Ovary (tissue), 9 donors: Measurements from ENCODE around the gene NCS1. TPM values are rescaled to one million over a fixed set of nuclear protein-coding genes. Genes with fewer than 3 reads are reported as not detected.

Experiments
- DNase-seq, 5 donors: peaks; one replicate each; pipeline ENCODE4 v3.0.0-alpha.2; 2019 to 2020
- H3K27ac ChIP-seq, 2 donors: fragments of 200-600 bp; one replicate each; pipeline versions ENCODE4 v1.5.1 to v1.8.0; 2019 to 2022
- H3K27me3 ChIP-seq: fragments of 200-600 bp; one replicate; pipeline ENCODE4 v1.8.0; 2022
- H3K36me3 ChIP-seq: fragments of 200-600 bp; sonication (generic); one replicate; pipeline ENCODE4 v1.5.1; 2019
- H3K4me1 ChIP-seq: one replicate; pipeline ENCODE4 v1.8.1; 2013; ENCODE audit warnings: mild to moderate bottlenecking, moderate library complexity; ENCODE audit not compliant: insufficient read depth
- H3K4me3 ChIP-seq: fragments of 200-600 bp; sonication (generic); one replicate; pipeline ENCODE4 v1.5.1; 2017
- H3K9me3 ChIP-seq, 2 donors: fragments of 200-600 bp in 1 of 2; sonication (generic) in 1 of 2; one replicate each; pipeline versions ENCODE4 v1.5.1 to v1.8.1; 2013 to 2019; ENCODE audit warnings: mild to moderate bottlenecking in 1 of 2, moderate library complexity in 1 of 2
- CTCF ChIP-seq, 3 donors: fragments of 450-650 bp in 2 of 3; fragments of 200-600 bp in 1 of 3; IDR thresholded peaks; one replicate each; pipeline versions ENCODE4 v1.5.1 to v1.8.0; 2016 to 2022; ENCODE audit warnings: antibody characterized with exemption in 3 of 3, mild to moderate bottlenecking in 1 of 3
- EP300 ChIP-seq: sonication (generic); formaldehyde crosslinking; IDR thresholded peaks from one replicate; pipeline ENCODE4 v1.6.1; 2017; ENCODE audit warnings: antibody characterized with exemption
- POLR2A ChIP-seq: fragments of 450-650 bp; IDR thresholded peaks from one replicate; pipeline ENCODE4 v1.6.1; 2017; ENCODE audit warnings: antibody characterized with exemption, mild to moderate bottlenecking, moderate library complexity
- WGBS, 3 donors: extraction: QIAGEN DNeasy Blood & Tissue Kit in 1 of 3; methylation state at CpG; one replicate each; pipeline versions ENCODE4 v1.1.5 to v1.1.7; 2013 to 2017; 5-methylcytosine and 5-hydroxymethylcytosine counted together
- intact Hi-C, 4 donors: fragments of 100-400 bp; cut with DNase I; formaldehyde crosslinking; loops; one replicate each; pipeline versions ENCODE4 v1.11.0 to v1.15.1; 2022 to 2023
- polyA plus RNA-seq, 2 donors: library from polyadenylated mRNA; stranded (reverse); fragments of 200-250 nt in 1 of 2; fragments of 350-450 nt in 1 of 2; fragmentation: Illumina TruSeq in 1 of 2; extraction: RNeasy Lipid Tissue Mini Kit (QIAGEN cat#74804) in 1 of 2; gene quantifications; one replicate each; pipeline ENCODE4 v1.2.3, GENCODE V29; 2013 to 2014
- total RNA-seq, 7 donors: library from RNA; depleted of rRNA in 2 of 7; stranded (reverse); fragments of >200 nt in 2 of 7; fragmentation: NEBNext Ultra II Directional in 3 of 7; extraction: Animal tissue kit (Norgen Biotek cat#: 25700) in 3 of 7; gene quantifications; one replicate each; pipeline versions ENCODE4 v1.1.0 to v1.2.4, GENCODE V29; 2016 to 2023
- donor health status: DM: no; HTN: no; CAD: no; lungs with moderate emphysema.
- donor health status: DM: no; HTN: no; CAD: no.
- donor health status: Bipolar disorder and iron deficiency.
- donor health status: DM: yes; HTN: yes; CAD: no.
- donor health status: DM: no; HTN: no; CAD: no.
- donor health status: DM: yes; HTN: yes; CAD: no.

Gene NCS1
- total and polyA plus RNA-seq, 9 donors, result 3.6 to 46.7 (median 25.0) TPM

DNA sequence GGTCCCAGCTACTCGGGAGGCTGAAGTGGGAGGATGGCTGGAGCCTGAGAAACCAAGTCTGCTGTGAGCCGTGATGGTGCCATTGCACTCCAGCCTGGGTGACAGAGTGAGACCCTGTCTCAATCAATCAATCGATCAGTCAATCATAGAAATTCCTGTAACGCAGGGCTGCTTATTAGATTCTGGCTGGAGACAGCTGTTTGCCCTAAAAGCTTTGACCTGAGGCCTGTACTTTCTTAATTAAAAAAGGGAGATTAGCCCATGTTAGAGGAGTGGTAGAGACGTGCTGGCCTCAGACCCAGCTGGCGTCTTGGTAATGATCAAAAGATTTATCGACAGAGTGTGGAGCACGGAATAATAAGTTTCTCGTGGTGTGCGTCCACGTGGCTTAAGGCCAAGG, 52.9 kb downstream of the NCS1 start:
- intact Hi-C loops, result loop anchor here in 1 of 4 donors (5.0 kb wide), 1 partner anchor 113 kb away; no protein-coding TSS in a partner anchor
- no peak for DNase-seq

DNA sequence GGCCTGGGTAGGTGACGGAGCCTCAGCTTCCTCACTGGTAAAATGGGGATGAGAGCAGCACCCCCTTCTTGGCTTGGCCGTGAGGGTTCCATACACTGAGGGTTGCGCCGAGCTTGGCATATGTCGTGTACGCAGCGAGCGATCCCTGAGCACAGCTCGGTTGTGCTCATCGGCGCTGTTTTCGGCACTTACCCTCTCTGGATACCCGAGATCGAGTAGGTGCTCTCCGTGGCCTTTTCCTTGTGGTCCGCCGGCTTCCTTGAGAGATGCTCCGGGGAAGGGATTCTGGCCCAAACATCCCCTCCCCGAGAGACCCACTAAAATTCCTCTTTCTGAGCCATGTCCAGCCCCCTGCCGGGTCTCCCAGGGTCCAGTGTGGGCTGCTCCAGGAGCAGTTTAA, 53.4 kb downstream of the NCS1 start:
- Histone ChIP-seq H3K9me3 (no peaks in the 10 kb centered on the region), H3K27ac (no peak overlapping the region), H3K27me3 (no peaks in the 10 kb centered on the region), H3K4me3 (no peak overlapping the region), H3K4me1 (peaks cover 3% of the 10 kb centered on the region), H3K36me3 (no peaks in the 10 kb centered on the region)
- 95 to 96% (median 96%) methylated on average over 20 of the region's 20 CpGs for WGBS, 3 donors
- TF ChIP-seq POLR2A (no peak), CTCF (IDR thresholded peaks at IDR 0.05) (no peak), EP300 (no peak)
- DNase-seq, result no peak
- intact Hi-C loops, result loop anchor here in 1 of 4 donors (5.0 kb wide), 1 partner anchor 113 kb away; no protein-coding TSS in a partner anchor

More for the DNA sequence above, 52.9 kb downstream of the NCS1 start:
- no peak overlapping the region for H3K27ac ChIP-seq
- H3K4me3 ChIP-seq, result no peak overlapping the region
- TF ChIP-seq EP300, result no peak
- TF ChIP-seq POLR2A, result no peak
- no peak for TF ChIP-seq CTCF (IDR thresholded peaks at IDR 0.05)
- H3K36me3 ChIP-seq, result no peaks in the 10 kb centered on the region
- peaks cover 7% of the 10 kb centered on the region for H3K4me1 ChIP-seq
- H3K27me3 ChIP-seq, result no peaks in the 10 kb centered on the region
- H3K9me3 ChIP-seq, result no peaks in the 10 kb centered on the region
- 71 to 82% (median 77%) methylated on average over 11 of the region's 11 CpGs for WGBS, 3 donors

GRCh38 chr9:130226112-130226511, 53.9 kb downstream of the NCS1 start:
- intact Hi-C loops, result loop anchor here in 1 of 4 donors (5.0 kb wide), 1 partner anchor 114 kb away; no protein-coding TSS in a partner anchor
- 88 to 92% (median 89%) methylated on average over 12 of the region's 12 CpGs for WGBS, 3 donors
- DNase-seq, result peak in 2 of 5 donors; percentile 13 to 21
- TF ChIP-seq POLR2A, result no peak
- TF ChIP-seq CTCF (IDR thresholded peaks at IDR 0.05), result no peak
- TF ChIP-seq EP300, result no peak
- no peaks in the 10 kb centered on the region for H3K36me3 ChIP-seq
- no peak overlapping the region for H3K4me3 ChIP-seq
- no peaks in the 10 kb centered on the region for H3K9me3 ChIP-seq
- H3K4me1 ChIP-seq, result no peaks in the 10 kb centered on the region
- H3K27ac ChIP-seq, result no peak overlapping the region
- no peaks in the 10 kb centered on the region for H3K27me3 ChIP-seq

DNA sequence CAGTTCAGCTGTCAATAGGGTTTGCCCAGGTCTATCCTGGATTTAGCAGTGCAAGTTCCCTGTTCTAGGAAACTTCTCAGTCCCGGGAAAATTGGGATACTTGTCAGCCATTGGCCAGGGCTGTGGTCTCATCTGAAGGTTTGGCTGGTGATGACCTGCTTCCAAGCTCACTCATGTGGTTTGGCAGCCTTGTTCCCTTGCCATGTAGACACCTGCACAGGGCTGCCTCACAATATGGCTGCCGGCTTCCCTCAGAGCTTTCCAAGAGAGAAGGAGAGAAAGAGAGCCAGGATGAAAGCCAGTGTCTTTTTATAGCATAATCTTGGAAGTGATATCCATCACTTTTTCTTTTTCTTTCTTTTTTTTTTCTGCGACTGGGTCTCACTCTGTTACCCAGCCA, 55.6 kb downstream of the NCS1 start:
- no peak overlapping the region for H3K27ac ChIP-seq
- H3K4me3 ChIP-seq, result no peak overlapping the region
- no peak for DNase-seq
- no peaks in the 10 kb centered on the region for H3K27me3 ChIP-seq
- peaks cover 1% of the 10 kb centered on the region for H3K4me1 ChIP-seq
- H3K9me3 ChIP-seq, result no peaks in the 10 kb centered on the region
- H3K36me3 ChIP-seq, result no peaks in the 10 kb centered on the region
- 97 to 99% (median 98%) methylated on average over 3 of the region's 3 CpGs for WGBS, 3 donors
- intact Hi-C loops, result loop anchor here in 1 of 4 donors (5.0 kb wide), 1 partner anchor 116 kb away; no protein-coding TSS in a partner anchor
- TF ChIP-seq POLR2A, result no peak
- TF ChIP-seq CTCF (IDR thresholded peaks at IDR 0.05), result no peak
- no peak for TF ChIP-seq EP300
